KOPT-K1 (cell line): ENCODE data around the gene SMAD6.
A peak's percentile ranks its signal among the peaks of the same experiment; 100 is the strongest.

Experiments
- H3K27ac ChIP-seq: fragments of 200-600 bp; sonication (generic); 2 replicates; pipeline ENCODE4 v1.5.1; 2016; ENCODE audit warnings: antibody characterized with exemption, mild to moderate bottlenecking, low read depth, low read length; ENCODE audit not compliant: poor library complexity, severe bottlenecking
- H3K36me3 ChIP-seq: fragments of 200-600 bp; sonication (generic); 2 replicates; pipeline ENCODE4 v1.5.1; 2017; ENCODE audit warnings: antibody characterized with exemption, mild to moderate bottlenecking, low read length, moderate library complexity; ENCODE audit not compliant: insufficient read depth
- H3K9me3 ChIP-seq: fragments of 200-600 bp; sonication (generic); 2 replicates; pipeline ENCODE4 v1.5.1; 2017; ENCODE audit warnings: antibody characterized with exemption, low read length, mild to moderate bottlenecking; ENCODE audit not compliant: insufficient read depth, poor library complexity, severe bottlenecking

The SMAD6 gene

GRCh38 chr15:66718220-66718988 is 16.4 kb downstream of the SMAD6 start:
- peaks cover 32% of the 10 kb centered on the region for H3K36me3 ChIP-seq
- H3K9me3 ChIP-seq, result no peaks in the 10 kb centered on the region
- peak overlapping the region; percentile 100 for H3K27ac ChIP-seq

GRCh38 chr15:66719471-66719870 is 17.4 kb downstream of the SMAD6 start:
- Histone ChIP-seq H3K9me3 (no peaks in the 10 kb centered on the region), H3K27ac (peak overlapping the region; percentile 100), H3K36me3 (peaks cover 40% of the 10 kb centered on the region)

- peak overlapping the region; percentile 100 for H3K27ac ChIP-seq
- H3K36me3 ChIP-seq, result peaks cover 49% of the 10 kb centered on the region
- no peaks in the 10 kb centered on the region for H3K9me3 ChIP-seq
These were observed 18.4 kb downstream of the SMAD6 start for GRCh38 chr15:66720206-66721010.

GRCh38 chr15:66721020-66721419 is 19.0 kb downstream of the SMAD6 start:
- Histone ChIP-seq H3K9me3 (no peaks in the 10 kb centered on the region), H3K27ac (peak overlapping the region; percentile 100), H3K36me3 (peaks cover 55% of the 10 kb centered on the region)

- Histone ChIP-seq H3K9me3 (no peaks in the 10 kb centered on the region), H3K36me3 (peaks cover 57% of the 10 kb centered on the region), H3K27ac (peak overlapping the region; percentile 100)
These were observed 19.5 kb downstream of the SMAD6 start for GRCh38 chr15:66721501-66721937.

- peaks cover 56% of the 10 kb centered on the region for H3K36me3 ChIP-seq
- H3K27ac ChIP-seq, result peak overlapping the region; percentile 100
- no peaks in the 10 kb centered on the region for H3K9me3 ChIP-seq
These were observed 19.9 kb downstream of the SMAD6 start for GRCh38 chr15:66721954-66722353.

- H3K36me3 ChIP-seq, result peaks cover 53% of the 10 kb centered on the region
- H3K9me3 ChIP-seq, result no peaks in the 10 kb centered on the region
- peak overlapping the region; percentile 100 for H3K27ac ChIP-seq
These were observed 20.9 kb downstream of the SMAD6 start for GRCh38 chr15:66722757-66723540.

- Histone ChIP-seq H3K9me3 (no peaks in the 10 kb centered on the region), H3K27ac (peak overlapping the region; percentile 100), H3K36me3 (peaks cover 50% of the 10 kb centered on the region)
These were observed 22.0 kb downstream of the SMAD6 start for GRCh38 chr15:66723826-66724731.

GRCh38 chr15:66724732-66725463 is 22.9 kb downstream of the SMAD6 start:
- peaks cover 48% of the 10 kb centered on the region for H3K36me3 ChIP-seq
- no peaks in the 10 kb centered on the region for H3K9me3 ChIP-seq
- H3K27ac ChIP-seq, result peak overlapping the region; percentile 100

GRCh38 chr15:66725464-66725785 is 23.4 kb downstream of the SMAD6 start:
- H3K36me3 ChIP-seq, result peaks cover 53% of the 10 kb centered on the region
- H3K9me3 ChIP-seq, result no peaks in the 10 kb centered on the region
- H3K27ac ChIP-seq, result peak overlapping the region; percentile 100

GRCh38 chr15:66726386-66726785 is 24.4 kb downstream of the SMAD6 start:
- Histone ChIP-seq H3K9me3 (no peaks in the 10 kb centered on the region), H3K36me3 (peaks cover 55% of the 10 kb centered on the region), H3K27ac (peak overlapping the region; percentile 100)

GRCh38 chr15:66729331-66729951 is 27.4 kb downstream of the SMAD6 start:
- H3K27ac ChIP-seq, result peak overlapping the region; percentile 54
- no peaks in the 10 kb centered on the region for H3K9me3 ChIP-seq
- H3K36me3 ChIP-seq, result peaks cover 49% of the 10 kb centered on the region

GRCh38 chr15:66730168-66731021 is 28.4 kb downstream of the SMAD6 start:
- no peaks in the 10 kb centered on the region for H3K9me3 ChIP-seq

More at GRCh38 chr15:66730168-66731021, 28.4 kb downstream of the SMAD6 start:
- Histone ChIP-seq H3K27ac (peak overlapping the region; percentile 54), H3K36me3 (peaks cover 49% of the 10 kb centered on the region; the same call in 1 of the 2 replicates)
